Naive thymus-derived CD4-positive, alpha-beta T cell (primary cell): ENCODE data around the gene CHRNE. TPM values are rescaled to one million over a fixed set of nuclear protein-coding genes. Genes with fewer than 3 reads are reported as not detected.

Source experiments
- ATAC-seq: fragments of 150-1000 bp; cut with Tn5 transposase; 2 replicates; pipeline ENCODE4 v1.10.0; 2021; ENCODE audit warnings: mild to moderate bottlenecking, moderate library complexity
- CTCF ChIA-PET: fragments of 350-600 bp; sonication (Branson Sonifier 250); formaldehyde crosslinking; loops from one replicate; lab custom pipeline; 2021; ENCODE audit warnings: antibody characterized with exemption; lab: Charles Lee
- POLR2A ChIA-PET: fragments of 350-600 bp; sonication (Branson Sonifier 250); formaldehyde crosslinking; loops from one replicate; lab custom pipeline; 2021; ENCODE audit warnings: antibody characterized with exemption, inconsistent platforms; lab: Charles Lee
- DNase-seq, 9 donors: peaks; one replicate each; pipeline versions ENCODE4 v3.0.0 to v3.0.0-alpha.2; 2020 to 2022; ENCODE audit warnings: mixed read lengths in 1 of 9
- H3K27ac ChIP-seq: one replicate; pipeline ENCODE4 v1.7.0; 2013; ENCODE audit warnings: mild to moderate bottlenecking, low read depth, low read length, moderate library complexity
- H3K27me3 ChIP-seq, 2 donors: one replicate each; pipeline ENCODE4 v1.7.0; 2013; ENCODE audit warnings: low read length in 2 of 2, mild to moderate bottlenecking in 2 of 2, moderate library complexity in 2 of 2; ENCODE audit not compliant: control insufficient read depth in 2 of 2, insufficient read depth in 2 of 2
- H3K36me3 ChIP-seq, 3 experiments: 1 replicate in 2 of 3; 2 replicates in 1 of 3; pipeline ENCODE4 v1.7.0; 2013; ENCODE audit warnings: low read length in 3 of 3, mild to moderate bottlenecking in 3 of 3, moderate library complexity in 1 of 3; ENCODE audit not compliant: insufficient read depth in 3 of 3, control insufficient read depth in 2 of 3
- H3K4me1 ChIP-seq, 2 donors: one replicate each; pipeline ENCODE4 v1.7.0; 2013; ENCODE audit warnings: low read length in 2 of 2, mild to moderate bottlenecking in 2 of 2, moderate library complexity in 1 of 2; ENCODE audit not compliant: control insufficient read depth in 2 of 2, insufficient read depth in 2 of 2
- H3K4me3 ChIP-seq: 2 replicates; pipeline ENCODE4 v1.7.0; 2013; ENCODE audit warnings: mild to moderate bottlenecking, low read length
- H3K9me3 ChIP-seq, 3 experiments: 1 replicate in 2 of 3; 2 replicates in 1 of 3; pipeline ENCODE4 v1.7.0; 2013; ENCODE audit warnings: low read length in 3 of 3; ENCODE audit not compliant: control insufficient read depth in 2 of 3
- H3K27ac Mint-ChIP-seq, 9 donors: one replicate each; pipeline ENCODE4 v1.8.0; 2020 to 2022; ENCODE audit warnings: mixed read lengths in 9 of 9, mild to moderate bottlenecking in 8 of 9, moderate library complexity in 5 of 9, inconsistent platforms in 2 of 9
- H3K27me3 Mint-ChIP-seq, 5 donors: one replicate each; pipeline ENCODE4 v1.8.0; 2021 to 2022; ENCODE audit warnings: mixed read lengths in 5 of 5, mild to moderate bottlenecking in 1 of 5
- H3K36me3 Mint-ChIP-seq, 5 donors: one replicate each; pipeline ENCODE4 v1.8.0; 2020 to 2022; ENCODE audit warnings: mixed read lengths in 5 of 5, mild to moderate bottlenecking in 3 of 5, inconsistent platforms in 1 of 5
- H3K4me1 Mint-ChIP-seq, 7 donors: one replicate each; pipeline ENCODE4 v1.8.0; 2020 to 2022; ENCODE audit warnings: mixed read lengths in 7 of 7, mild to moderate bottlenecking in 3 of 7, inconsistent platforms in 1 of 7
- H3K4me3 Mint-ChIP-seq, 10 donors: one replicate each; pipeline ENCODE4 v1.8.0; 2020 to 2022; ENCODE audit warnings: mild to moderate bottlenecking in 10 of 10, mixed read lengths in 10 of 10, moderate library complexity in 6 of 10, inconsistent platforms in 2 of 10
- H3K9me3 Mint-ChIP-seq, 11 donors: one replicate each; pipeline ENCODE4 v1.8.0; 2020 to 2022; ENCODE audit warnings: mixed read lengths in 11 of 11, mild to moderate bottlenecking in 4 of 11, inconsistent platforms in 1 of 11, moderate library complexity in 1 of 11
- intact Hi-C, 2 donors: fragments of 100-400 bp; cut with micrococcal nuclease; formaldehyde crosslinking; loops; one replicate each; pipeline ENCODE4 v1.15.1; 2023
- polyA plus RNA-seq, 2 donors: library from polyadenylated mRNA; unstranded; fragments of 300-500 nt; fragmentation: Illumina TruSeq; gene quantifications; one replicate each; pipeline ENCODE4 v1.2.3, GENCODE V29; 2021
- total RNA-seq, 6 experiments: library from RNA in 5 of 6; stranded (reverse) in 5 of 6; gene quantifications; 1 replicate in 5 of 6; 2 replicates in 1 of 6; pipeline ENCODE4 v1.2.3 and lab custom pipeline; 2021 to 2026

Gene CHRNE
- total and polyA plus RNA-seq, 7 experiments from 2014 or later: 0.24 to 6.5 (median 0.77) TPM; not detected in 1

DNA sequence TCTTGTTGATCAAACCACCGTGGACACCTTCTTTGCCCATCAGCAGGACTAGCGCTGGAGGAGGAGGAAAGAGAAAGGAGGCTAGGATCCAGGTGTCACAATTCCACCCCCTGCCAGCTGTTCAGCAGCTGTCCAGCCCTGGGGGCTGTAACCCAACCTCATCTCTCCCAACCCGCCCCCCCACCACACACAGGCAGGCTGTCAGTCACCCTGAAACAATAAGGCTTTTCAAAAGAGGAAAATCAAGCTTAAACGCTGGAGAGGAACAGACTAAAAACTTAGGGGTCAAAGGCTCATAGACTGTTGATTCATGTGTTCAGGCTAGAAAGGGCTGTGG lies 43.0 kb upstream of the CHRNE start:
- peaks cover 51 to 57% of the 10 kb centered on the region in 2 donors for H3K4me1 ChIP-seq
- H3K27ac ChIP-seq: peak overlapping the region; percentile 89
- CTCF ChIA-PET: interaction anchor here (0.6 to 2.1 kb wide), 2 partner anchors 21 to 46 kb away, joined by 3 to 9 read pairs; partner anchors contain the start of gene SPAG7
- H3K36me3 ChIP-seq: peaks cover 14 to 46% (median 16%) of the 10 kb centered on the region in 3 experiments
- ATAC-seq: no peak
- no peak for DNase-seq
- Mint-ChIP-seq H3K27me3 (peaks cover 0 to 2% (median 0%) of the 10 kb centered on the region in 5 donors), H3K9me3 (peaks cover 0 to 6% (median 0%) of the 10 kb centered on the region in 11 donors), H3K27ac (peak overlapping the region in 8 of 9 donors; percentile 92 to 98 (median 94)), H3K4me3 (peak overlapping the region; percentile 92 to 100 (median 96)), H3K36me3 (peaks cover 5 to 62% (median 37%) of the 10 kb centered on the region in 5 donors), H3K4me1 (peaks cover 63 to 70% (median 64%) of the 10 kb centered on the region in 7 donors)
- H3K27me3 ChIP-seq: no peaks in the 10 kb centered on the region
- H3K4me3 ChIP-seq: peak overlapping the region; percentile 98
- POLR2A ChIA-PET: interaction anchor here (0.5 to 13.0 kb wide), 11 partner anchors 22 to 304 kb away, joined by 3 to 278 read pairs (median 4); partner anchors contain the start of genes C17orf107, CAMTA2, INCA1 and KIF1C
- no peaks in the 10 kb centered on the region for H3K9me3 ChIP-seq
- intact Hi-C loops: loop anchor here (2.0 to 10.0 kb wide), 5 partner anchors 113 to 1709 kb away; partner anchors contain the start of genes MINK1 (in 2 of the 2), ZNF594 (in 2 of the 2), C17orf100 (in 1 of the 2) and MED31 (in 1 of the 2)

DNA sequence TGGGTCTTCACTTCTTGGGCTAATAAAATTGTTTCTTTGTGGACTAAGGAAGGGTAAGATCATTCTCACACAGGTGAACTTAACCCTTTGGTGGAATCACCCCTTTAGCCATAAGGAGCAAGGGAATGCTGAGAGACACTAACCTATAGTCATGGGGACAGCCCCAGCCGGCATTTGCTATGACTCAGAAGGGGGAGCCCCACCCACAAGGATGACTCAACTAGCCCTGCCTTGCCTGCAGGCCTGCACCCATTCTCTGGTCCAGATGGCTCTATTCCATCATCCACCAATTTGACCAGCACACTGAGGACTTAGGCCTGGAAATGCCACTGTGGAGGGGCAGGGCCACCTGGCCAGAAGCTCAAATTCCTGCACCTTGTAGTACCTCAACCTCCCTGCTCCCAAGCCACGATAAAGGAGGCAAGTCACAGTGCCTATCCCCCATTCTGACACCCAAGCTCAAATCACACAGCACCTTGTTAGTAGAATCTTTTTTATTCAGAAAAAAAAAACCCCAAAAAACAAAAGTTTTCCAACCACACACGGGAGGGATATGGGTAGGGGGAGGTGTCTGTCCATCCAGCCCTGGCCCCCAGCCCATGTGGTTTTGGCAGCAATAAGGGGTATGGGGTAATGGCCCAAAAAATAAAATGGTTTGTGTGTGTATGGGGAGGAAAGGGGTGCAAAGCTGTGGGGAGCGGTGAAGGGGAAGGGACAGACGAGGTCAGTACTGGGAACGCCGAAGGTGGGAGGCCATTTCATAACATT lies 42.5 kb upstream of the CHRNE start:
- H3K4me3 Mint-ChIP-seq: peak overlapping the region; percentile 86 to 100 (median 96)
- H3K27me3 Mint-ChIP-seq: peaks cover 0 to 2% (median 0%) of the 10 kb centered on the region in 5 donors
- ChIA-PET CTCF (interaction anchor here (0.6 to 2.1 kb wide), 2 partner anchors 22 to 46 kb away, joined by 3 to 9 read pairs; partner anchors contain the start of gene SPAG7), POLR2A (interaction anchor here (0.5 to 13.0 kb wide), 11 partner anchors 23 to 305 kb away, joined by 3 to 278 read pairs (median 4); partner anchors contain the start of genes C17orf107, CAMTA2, INCA1 and KIF1C)
- Histone ChIP-seq H3K9me3 (no peaks in the 10 kb centered on the region), H3K4me3 (peak overlapping the region; percentile 56), H3K27ac (peak overlapping the region; percentile 89), H3K36me3 (peaks cover 14 to 48% (median 16%) of the 10 kb centered on the region in 3 experiments), H3K4me1 (peaks cover 51 to 52% of the 10 kb centered on the region in 2 donors), H3K27me3 (no peaks in the 10 kb centered on the region)
- H3K36me3 Mint-ChIP-seq: peaks cover 5 to 65% (median 37%) of the 10 kb centered on the region in 5 donors
- H3K9me3 Mint-ChIP-seq: peaks cover 0 to 6% (median 0%) of the 10 kb centered on the region in 11 donors
- peak overlapping the region; percentile 68 to 98 (median 93) for H3K27ac Mint-ChIP-seq
- intact Hi-C loops: loop anchor here (5.0 to 10.0 kb wide), 4 partner anchors 113 to 1709 kb away; partner anchors contain the start of genes ZNF594 (in 2 of the 2), C17orf100 (in 1 of the 2), MED31 (in 1 of the 2) and MINK1 (in 1 of the 2)
- peak; percentile 32 for ATAC-seq
- DNase-seq: peak in 3 of 9 donors; percentile 35 to 83 (median 70)
- peaks cover 58 to 66% (median 60%) of the 10 kb centered on the region in 7 donors for H3K4me1 Mint-ChIP-seq

- CTCF ChIA-PET: interaction anchor here (0.7 to 2.1 kb wide), 2 partner anchors 23 to 45 kb away, joined by 3 to 9 read pairs; partner anchors contain the start of gene SPAG7
- Mint-ChIP-seq H3K27me3 (peaks cover 0 to 2% (median 0%) of the 10 kb centered on the region in 5 donors), H3K9me3 (peaks cover 0 to 6% (median 0%) of the 10 kb centered on the region in 11 donors), H3K36me3 (peaks cover 5 to 65% (median 42%) of the 10 kb centered on the region in 5 donors), H3K27ac (peak overlapping the region; percentile 68 to 98 (median 93)), H3K4me1 (peaks cover 55 to 68% (median 62%) of the 10 kb centered on the region in 7 donors), H3K4me3 (peak overlapping the region; percentile 86 to 100 (median 96))
- H3K4me1 ChIP-seq: peaks cover 50 to 51% of the 10 kb centered on the region in 2 donors
- intact Hi-C loops: loop anchor here (1.0 to 10.0 kb wide), 5 partner anchors 23 to 1710 kb away; partner anchors contain the start of genes ZNF594 (in 2 of the 2), C17orf100 (in 1 of the 2), MED31 (in 1 of the 2) and MINK1 (in 1 of the 2)
- no peaks in the 10 kb centered on the region for H3K27me3 ChIP-seq
- H3K9me3 ChIP-seq: no peaks in the 10 kb centered on the region
- POLR2A ChIA-PET: interaction anchor here (0.6 to 13.0 kb wide), 7 partner anchors 9 to 53 kb away, joined by 3 to 278 read pairs (median 5); partner anchors contain the start of genes INCA1, KIF1C and SPAG7
- peak overlapping the region; percentile 56 for H3K4me3 ChIP-seq
- no peak for ATAC-seq
- DNase-seq: no peak
- peaks cover 14 to 50% (median 16%) of the 10 kb centered on the region in 3 experiments for H3K36me3 ChIP-seq
- peak overlapping the region; percentile 89 for H3K27ac ChIP-seq
Observed at GRCh38 chr17:4944554-4945175, 41.8 kb upstream of the CHRNE start.

- H3K9me3 ChIP-seq: no peaks in the 10 kb centered on the region
- peaks cover 57 to 70% (median 64%) of the 10 kb centered on the region in 7 donors for H3K4me1 Mint-ChIP-seq
- ATAC-seq (no peak), DNase-seq (peak in 8 of 9 donors; percentile 52 to 67 (median 61))
- H3K36me3 Mint-ChIP-seq: peaks cover 5 to 66% (median 42%) of the 10 kb centered on the region in 5 donors
- peaks cover 0 to 2% (median 0%) of the 10 kb centered on the region in 5 donors for H3K27me3 Mint-ChIP-seq
- H3K4me3 ChIP-seq: peak overlapping the region; percentile 56
- CTCF ChIA-PET: interaction anchor here (0.6 to 0.7 kb wide), 2 partner anchors 31 to 45 kb away, joined by 3 read pairs; no protein-coding TSS in a partner anchor
- intact Hi-C loops: loop anchor here (1.0 to 10.0 kb wide), 3 partner anchors 23 to 1711 kb away; partner anchors contain the start of genes ZNF594 (in 2 of the 2), C17orf100 (in 1 of the 2), MED31 (in 1 of the 2) and SPAG7 (in 1 of the 2)
- POLR2A ChIA-PET: interaction anchor here (1.0 to 13.0 kb wide), 5 partner anchors 9 to 229 kb away, joined by 3 to 278 read pairs (median 4); partner anchors contain the start of gene SPAG7
- H3K4me3 Mint-ChIP-seq: peak overlapping the region; percentile 86 to 100 (median 96)
- H3K4me1 ChIP-seq: peaks cover 51 to 52% of the 10 kb centered on the region in 2 donors
- peak overlapping the region; percentile 89 for H3K27ac ChIP-seq
- H3K27ac Mint-ChIP-seq: peak overlapping the region; percentile 68 to 98 (median 93)
- peaks cover 0 to 6% (median 0%) of the 10 kb centered on the region in 11 donors for H3K9me3 Mint-ChIP-seq
- H3K36me3 ChIP-seq: peaks cover 14 to 55% (median 16%) of the 10 kb centered on the region in 3 experiments
- H3K27me3 ChIP-seq: no peaks in the 10 kb centered on the region
Observed at GRCh38 chr17:4944163-4944553, 41.3 kb upstream of the CHRNE start.

DNA sequence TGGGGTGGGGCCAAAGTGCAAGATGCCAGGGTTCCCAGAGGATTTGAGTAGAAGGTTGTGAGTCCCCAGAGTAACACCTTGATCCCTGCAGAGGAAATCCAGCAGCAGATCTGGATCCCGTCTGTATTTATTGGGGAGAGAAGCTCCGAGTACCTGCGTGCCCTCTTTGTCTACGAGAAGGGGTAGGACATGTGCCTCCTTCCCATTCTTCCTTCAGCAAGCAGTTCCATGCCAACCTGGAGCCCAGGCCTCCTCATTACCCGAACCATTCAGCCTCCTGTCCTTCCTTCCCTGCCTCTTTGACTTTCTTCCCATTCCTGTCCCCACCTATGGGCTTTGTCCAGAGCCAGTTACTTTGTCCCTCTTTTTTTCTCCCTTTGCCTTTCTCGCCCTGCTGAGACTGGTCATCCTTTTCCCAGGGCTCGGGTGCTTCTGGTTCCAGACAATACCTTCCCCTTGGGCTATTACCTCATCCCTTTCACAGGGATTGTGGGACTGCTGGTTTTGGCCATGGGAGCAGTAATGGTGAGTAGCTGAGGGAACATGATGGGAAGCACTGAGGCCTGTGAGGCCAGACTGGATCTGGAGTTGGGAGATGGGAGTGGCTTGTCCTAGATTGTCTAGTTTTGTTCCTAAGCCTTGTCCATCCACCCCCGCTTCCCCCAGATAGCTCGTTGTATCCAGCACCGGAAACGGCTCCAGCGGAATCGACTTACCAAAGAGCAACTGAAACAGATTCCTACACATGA lies 40.0 kb upstream of the CHRNE start:
- peaks cover 5 to 68% (median 42%) of the 10 kb centered on the region in 5 donors for H3K36me3 Mint-ChIP-seq
- peaks cover 0 to 2% (median 0%) of the 10 kb centered on the region in 5 donors for H3K27me3 Mint-ChIP-seq
- Histone ChIP-seq H3K9me3 (no peaks in the 10 kb centered on the region), H3K4me1 (peaks cover 64% of the 10 kb centered on the region in 2 donors), H3K27ac (peak overlapping the region; percentile 89), H3K27me3 (no peaks in the 10 kb centered on the region), H3K36me3 (peaks cover 14 to 58% (median 16%) of the 10 kb centered on the region in 3 experiments), H3K4me3 (peak overlapping the region; percentile 89)
- H3K4me3 Mint-ChIP-seq: peak overlapping the region; percentile 59 to 100 (median 98)
- ChIA-PET POLR2A (interaction anchor here (0.7 to 13.0 kb wide), 8 partner anchors 25 to 1254 kb away, joined by 3 to 278 read pairs (median 3); partner anchors contain the start of genes INCA1, KIF1C, PLD2 and SPAG7), CTCF (interaction anchor here (0.7 to 1.5 kb wide), 3 partner anchors 9 to 85 kb away, joined by 3 to 5 read pairs (median 3); partner anchors contain the start of gene SPAG7)
- H3K9me3 Mint-ChIP-seq: peaks cover 0 to 6% (median 0%) of the 10 kb centered on the region in 11 donors
- no peak for ATAC-seq
- intact Hi-C loops: loop anchor here (10.0 kb wide), 2 partner anchors 252 to 1712 kb away; partner anchors contain the start of genes ZNF594 (in 2 of the 2), C17orf100 (in 1 of the 2) and MED31 (in 1 of the 2)
- H3K4me1 Mint-ChIP-seq: peaks cover 63 to 82% (median 74%) of the 10 kb centered on the region in 7 donors
- no peak for DNase-seq
- H3K27ac Mint-ChIP-seq: peak overlapping the region; percentile 72 to 98 (median 92)
